ENCODE data around the gene REC8. TPM values are rescaled to one million over a fixed set of nuclear protein-coding genes. Genes with fewer than 3 reads are reported as not detected.

REC8 gene
- total RNA-seq, 1 donor from 2014 or later: 1.1 TPM

- TF ChIP-seq, protein P1, sequence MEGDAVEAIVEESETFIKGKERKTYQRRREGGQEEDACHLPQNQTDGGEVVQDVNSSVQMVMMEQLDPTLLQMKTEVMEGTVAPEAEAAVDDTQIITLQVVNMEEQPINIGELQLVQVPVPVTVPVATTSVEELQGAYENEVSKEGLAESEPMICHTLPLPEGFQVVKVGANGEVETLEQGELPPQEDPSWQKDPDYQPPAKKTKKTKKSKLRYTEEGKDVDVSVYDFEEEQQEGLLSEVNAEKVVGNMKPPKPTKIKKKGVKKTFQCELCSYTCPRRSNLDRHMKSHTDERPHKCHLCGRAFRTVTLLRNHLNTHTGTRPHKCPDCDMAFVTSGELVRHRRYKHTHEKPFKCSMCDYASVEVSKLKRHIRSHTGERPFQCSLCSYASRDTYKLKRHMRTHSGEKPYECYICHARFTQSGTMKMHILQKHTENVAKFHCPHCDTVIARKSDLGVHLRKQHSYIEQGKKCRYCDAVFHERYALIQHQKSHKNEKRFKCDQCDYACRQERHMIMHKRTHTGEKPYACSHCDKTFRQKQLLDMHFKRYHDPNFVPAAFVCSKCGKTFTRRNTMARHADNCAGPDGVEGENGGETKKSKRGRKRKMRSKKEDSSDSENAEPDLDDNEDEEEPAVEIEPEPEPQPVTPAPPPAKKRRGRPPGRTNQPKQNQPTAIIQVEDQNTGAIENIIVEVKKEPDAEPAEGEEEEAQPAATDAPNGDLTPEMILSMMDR (IDR thresholded peaks at IDR 0.05; ENCODE audit: insufficient read depth, low read length, severe bottlenecking): no peak
- FAIRE-seq (no peak), DNase-seq (ENCODE audit: low read depth) (no peak)
- Histone ChIP-seq H3K36me3 (ENCODE audit: control insufficient read depth, insufficient read depth, low read length) (peaks cover 6% of the 10 kb centered on the region), H3K4me3 (ENCODE audit: low read depth, low read length) (no peak overlapping the region), H3K27me3 (ENCODE audit: control insufficient read depth, insufficient read depth, low read length) (no peaks in the 10 kb centered on the region)
Measured at GRCh38 chr14:24204163-24205146, 32.6 kb downstream of the REC8 start.

DNA sequence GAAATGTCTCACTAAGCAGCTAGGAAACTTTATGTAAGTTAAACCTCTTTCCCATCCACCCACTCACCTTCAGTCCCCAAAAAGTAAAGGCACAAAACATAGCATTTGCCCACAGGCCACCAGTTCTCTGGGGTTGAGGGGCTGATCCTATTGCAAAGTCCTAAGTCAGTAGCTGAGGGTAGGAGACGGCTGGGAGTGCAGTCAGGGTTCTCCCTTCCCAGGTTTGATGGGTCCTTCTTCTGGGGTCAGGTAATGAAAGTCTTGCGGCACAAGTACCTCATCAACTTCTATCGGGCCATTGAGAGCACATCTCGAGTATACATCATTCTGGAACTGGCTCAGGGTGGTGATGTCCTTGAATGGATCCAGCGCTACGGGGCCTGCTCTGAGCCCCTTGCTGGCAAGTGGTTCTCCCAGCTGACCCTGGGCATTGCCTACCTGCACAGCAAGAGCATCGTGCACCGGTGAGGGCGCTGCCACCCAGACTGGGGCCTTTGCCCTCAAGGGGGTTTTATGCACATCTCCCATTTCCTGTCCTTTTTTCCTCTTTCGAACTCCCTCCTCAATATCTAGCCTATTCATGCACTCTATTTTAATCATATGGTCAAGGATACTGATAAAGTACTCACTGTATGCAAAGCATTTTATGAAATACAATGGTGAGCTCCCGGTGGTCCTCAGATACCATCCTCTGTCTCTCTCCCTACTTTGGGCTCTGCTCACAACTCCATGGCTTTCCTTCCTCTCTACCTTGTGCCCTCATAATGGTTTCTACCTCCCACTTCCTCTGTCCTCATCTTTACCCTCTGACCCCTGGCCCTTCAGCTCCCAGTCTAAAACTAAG lies 34.6 kb downstream of the REC8 start:
- Histone ChIP-seq H3K36me3 (ENCODE audit: control insufficient read depth, insufficient read depth, low read length) (peaks cover 19% of the 10 kb centered on the region), H3K27me3 (ENCODE audit: control insufficient read depth, insufficient read depth, low read length) (no peaks in the 10 kb centered on the region), H3K4me3 (ENCODE audit: low read depth, low read length) (no peak overlapping the region)
- FAIRE-seq: no peak
- TF ChIP-seq, protein P1 (IDR thresholded peaks at IDR 0.05; ENCODE audit: insufficient read depth, low read length, severe bottlenecking): no peak
- no peak for DNase-seq (ENCODE audit: low read depth)

- TF ChIP-seq, protein P1 (IDR thresholded peaks at IDR 0.05; ENCODE audit: insufficient read depth, low read length, severe bottlenecking): no peak
- FAIRE-seq (no peak), DNase-seq (ENCODE audit: low read depth) (no peak)
- Histone ChIP-seq H3K4me3 (ENCODE audit: low read depth, low read length) (no peak overlapping the region), H3K27me3 (ENCODE audit: control insufficient read depth, insufficient read depth, low read length) (no peaks in the 10 kb centered on the region), H3K36me3 (ENCODE audit: control insufficient read depth, insufficient read depth, low read length) (peaks cover 17% of the 10 kb centered on the region)
Measured at GRCh38 chr14:24207104-24207551, 35.2 kb downstream of the REC8 start.

DNA sequence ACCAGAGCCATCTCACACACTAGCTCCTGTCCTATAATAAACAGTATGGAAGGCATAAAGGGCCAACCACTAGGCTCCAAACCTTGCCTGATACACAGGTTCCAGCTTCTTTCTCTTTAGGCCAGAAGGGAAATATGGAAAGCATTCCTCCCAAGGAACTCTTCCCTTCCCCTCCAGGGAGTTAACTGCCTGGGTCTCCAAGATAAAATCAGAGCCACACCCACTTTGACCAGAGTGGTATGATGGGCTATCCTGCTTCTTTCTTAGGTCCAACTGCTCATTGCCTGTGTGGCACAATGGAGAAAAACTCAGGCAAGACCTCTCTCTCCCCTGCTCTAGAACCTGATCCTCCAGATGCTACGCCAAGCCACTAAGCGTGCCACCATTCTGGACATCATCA lies 35.7 kb downstream of the REC8 start:
- DNase-seq (ENCODE audit: low read depth) (no peak), FAIRE-seq (no peak)
- Histone ChIP-seq H3K36me3 (ENCODE audit: control insufficient read depth, insufficient read depth, low read length) (peaks cover 17% of the 10 kb centered on the region), H3K27me3 (ENCODE audit: control insufficient read depth, insufficient read depth, low read length) (no peaks in the 10 kb centered on the region), H3K4me3 (ENCODE audit: low read depth, low read length) (no peak overlapping the region)
- TF ChIP-seq, protein P1 (IDR thresholded peaks at IDR 0.05; ENCODE audit: insufficient read depth, low read length, severe bottlenecking): no peak

DNA sequence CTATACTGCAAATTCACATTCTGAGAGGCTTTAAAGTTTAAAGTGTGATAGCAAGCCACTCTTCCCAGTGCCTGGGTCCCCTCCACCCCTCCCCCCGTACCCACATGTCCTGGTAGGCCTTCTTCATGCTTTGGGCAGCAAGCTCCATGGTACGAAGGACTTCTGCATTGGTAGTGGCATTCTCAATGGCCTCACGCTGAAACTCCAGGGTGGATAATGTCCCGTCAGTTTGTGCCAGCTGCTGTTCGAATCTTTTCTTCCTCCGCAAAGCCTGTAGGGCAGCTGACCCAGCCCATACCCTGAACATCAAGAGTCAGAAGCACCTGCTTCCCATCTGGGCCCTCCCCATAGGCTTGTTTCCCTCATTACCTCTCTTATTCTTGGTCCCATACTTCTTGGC lies 39.4 kb downstream of the REC8 start:
- DNase-seq (ENCODE audit: low read depth): no peak
- H3K36me3 ChIP-seq (ENCODE audit: control insufficient read depth, insufficient read depth, low read length): peaks cover 16% of the 10 kb centered on the region
- H3K4me3 ChIP-seq (ENCODE audit: low read depth, low read length): no peak overlapping the region
- no peak for FAIRE-seq
- H3K27me3 ChIP-seq (ENCODE audit: control insufficient read depth, insufficient read depth, low read length): no peaks in the 10 kb centered on the region
- TF ChIP-seq, protein P1 (IDR thresholded peaks at IDR 0.05; ENCODE audit: insufficient read depth, low read length, severe bottlenecking): no peak
